GM18505 (cell line): ENCODE results near the gene GATAD2B.

Source experiments
- ATAC-seq: cut with Tn5 transposase; IDR thresholded peaks from one replicate; pipeline ENCODE4 v1.9.1; 2021; ENCODE audit not compliant: unreplicated experiment
- POLR2A ChIP-seq: IDR thresholded peaks from 4 replicates; pipeline ENCODE4 v1.6.1; 2011; ENCODE audit warnings: borderline replicate concordance; ENCODE audit not compliant: insufficient read depth, insufficient read length; ENCODE audit errors: extremely low read depth

GATAD2B gene

DNA sequence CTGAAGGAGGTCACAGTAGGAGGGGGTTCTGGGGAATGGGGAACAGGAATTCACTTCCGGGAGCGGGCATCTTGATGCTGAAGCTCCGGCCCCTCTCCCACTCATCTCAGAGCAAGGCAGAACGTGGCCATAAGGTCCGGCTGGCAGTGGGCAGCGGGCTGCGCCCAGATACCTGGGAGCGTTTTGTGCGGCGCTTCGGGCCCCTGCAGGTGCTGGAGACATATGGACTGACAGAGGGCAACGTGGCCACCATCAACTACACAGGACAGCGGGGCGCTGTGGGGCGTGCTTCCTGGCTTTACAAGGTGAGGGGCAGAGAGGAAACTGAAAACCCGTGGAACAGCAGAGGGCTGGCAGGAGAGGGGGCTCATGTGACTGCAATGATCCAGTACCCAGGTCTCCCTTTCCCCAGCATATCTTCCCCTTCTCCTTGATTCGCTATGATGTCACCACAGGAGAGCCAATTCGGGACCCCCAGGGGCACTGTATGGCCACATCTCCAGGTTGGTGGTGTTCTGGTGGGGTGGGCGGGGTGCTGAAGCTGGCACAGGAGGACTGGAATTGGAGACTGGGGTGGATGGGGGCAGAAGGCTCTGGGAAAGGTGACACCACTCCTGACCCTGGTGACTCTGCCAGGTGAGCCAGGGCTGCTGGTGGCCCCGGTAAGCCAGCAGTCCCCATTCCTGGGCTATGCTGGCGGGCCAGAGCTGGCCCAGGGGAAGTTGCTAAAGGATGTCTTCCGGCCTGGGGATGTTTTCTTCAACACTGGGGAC is 144.5 kb downstream of the GATAD2B start:
- no peak for ATAC-seq
- no peak for TF ChIP-seq POLR2A

DNA sequence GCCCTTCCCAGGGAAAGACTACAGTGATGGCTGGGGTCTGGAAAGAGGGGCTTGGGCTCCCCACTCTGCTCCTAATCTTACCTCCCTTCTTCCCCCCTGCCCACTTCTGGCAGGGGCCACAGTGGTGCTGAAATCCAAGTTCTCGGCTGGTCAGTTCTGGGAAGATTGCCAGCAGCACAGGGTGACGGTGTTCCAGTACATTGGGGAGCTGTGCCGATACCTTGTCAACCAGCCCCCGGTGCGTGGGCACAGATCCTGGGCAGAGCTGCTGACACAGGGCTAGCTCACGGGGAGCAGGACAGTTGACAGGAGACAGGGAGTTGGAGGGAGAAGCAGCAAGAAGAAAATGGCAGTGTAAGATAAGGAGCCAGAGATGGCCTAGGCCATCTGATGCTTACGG is 145.1 kb downstream of the GATAD2B start:
- no peak for TF ChIP-seq POLR2A
- ATAC-seq: no peak

DNA sequence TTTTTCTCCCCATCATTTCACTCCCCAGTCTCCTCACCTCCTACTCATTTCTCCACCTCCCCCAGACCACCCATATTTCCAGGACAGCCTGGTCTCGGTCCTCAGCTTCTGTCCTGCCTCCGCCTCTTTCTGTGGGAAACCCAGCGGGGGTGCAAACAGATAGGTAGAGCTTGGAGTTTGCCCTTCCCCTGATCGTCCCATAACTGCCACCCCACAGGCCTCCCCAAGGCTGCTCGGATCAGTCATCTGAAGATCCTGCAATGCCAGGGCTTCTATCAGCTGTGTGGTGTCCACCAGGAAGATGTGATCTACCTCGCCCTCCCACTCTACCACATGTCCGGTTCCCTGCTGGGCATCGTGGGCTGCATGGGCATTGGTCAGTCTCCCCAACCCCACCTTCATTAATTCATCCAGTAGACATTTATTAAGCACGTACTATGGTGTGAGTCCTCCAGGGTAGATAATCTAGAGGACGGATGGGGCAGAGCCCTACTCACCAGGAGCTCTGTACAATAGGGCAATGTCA is 145.9 kb downstream of the GATAD2B start:
- no peak for ATAC-seq
- no peak for TF ChIP-seq POLR2A

DNA sequence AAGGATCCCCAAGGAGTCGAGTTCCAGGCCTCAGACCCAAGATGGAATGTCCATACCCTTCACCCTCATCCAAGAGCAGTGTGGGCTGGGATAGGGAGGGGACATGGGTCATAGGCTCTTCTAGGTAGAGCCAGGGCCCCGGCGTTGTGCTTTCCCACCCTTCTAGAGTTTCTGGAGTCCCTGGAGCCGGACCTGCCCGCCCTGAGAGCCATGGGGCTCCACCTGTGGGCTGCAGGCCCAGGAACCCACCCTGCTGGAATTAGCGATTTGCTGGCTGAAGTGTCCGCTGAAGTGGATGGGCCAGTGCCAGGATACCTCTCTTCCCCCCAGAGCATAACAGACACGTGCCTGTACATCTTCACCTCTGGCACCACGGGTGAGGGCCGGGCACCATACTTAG is 146.4 kb downstream of the GATAD2B start:
- no peak for TF ChIP-seq POLR2A
- ATAC-seq: no peak

DNA sequence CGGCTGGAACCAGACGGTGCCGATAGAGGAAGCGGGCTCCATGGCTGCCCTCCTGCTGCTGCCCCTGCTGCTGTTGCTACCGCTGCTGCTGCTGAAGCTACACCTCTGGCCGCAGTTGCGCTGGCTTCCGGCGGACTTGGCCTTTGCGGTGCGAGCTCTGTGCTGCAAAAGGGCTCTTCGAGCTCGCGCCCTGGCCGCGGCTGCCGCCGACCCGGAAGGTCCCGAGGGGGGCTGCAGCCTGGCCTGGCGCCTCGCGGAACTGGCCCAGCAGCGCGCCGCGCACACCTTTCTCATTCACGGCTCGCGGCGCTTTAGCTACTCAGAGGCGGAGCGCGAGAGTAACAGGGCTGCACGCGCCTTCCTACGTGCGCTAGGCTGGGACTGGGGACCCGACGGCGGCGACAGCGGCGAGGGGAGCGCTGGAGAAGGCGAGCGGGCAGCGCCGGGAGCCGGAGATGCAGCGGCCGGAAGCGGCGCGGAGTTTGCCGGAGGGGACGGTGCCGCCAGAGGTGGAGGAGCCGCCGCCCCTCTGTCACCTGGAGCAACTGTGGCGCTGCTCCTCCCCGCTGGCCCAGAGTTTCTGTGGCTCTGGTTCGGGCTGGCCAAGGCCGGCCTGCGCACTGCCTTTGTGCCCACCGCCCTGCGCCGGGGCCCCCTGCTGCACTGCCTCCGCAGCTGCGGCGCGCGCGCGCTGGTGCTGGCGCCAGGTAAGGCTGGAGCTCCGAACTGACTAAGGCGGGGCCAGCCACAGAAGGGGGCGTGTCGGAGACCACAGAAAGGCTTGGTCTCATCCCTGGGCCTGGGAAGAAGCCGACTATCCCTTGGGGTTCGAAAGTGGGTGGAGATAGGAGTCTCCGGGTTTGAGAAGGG is 147.1 kb downstream of the GATAD2B start:
- peak; percentile 41 for ATAC-seq
- peak; percentile 67 for TF ChIP-seq POLR2A

DNA sequence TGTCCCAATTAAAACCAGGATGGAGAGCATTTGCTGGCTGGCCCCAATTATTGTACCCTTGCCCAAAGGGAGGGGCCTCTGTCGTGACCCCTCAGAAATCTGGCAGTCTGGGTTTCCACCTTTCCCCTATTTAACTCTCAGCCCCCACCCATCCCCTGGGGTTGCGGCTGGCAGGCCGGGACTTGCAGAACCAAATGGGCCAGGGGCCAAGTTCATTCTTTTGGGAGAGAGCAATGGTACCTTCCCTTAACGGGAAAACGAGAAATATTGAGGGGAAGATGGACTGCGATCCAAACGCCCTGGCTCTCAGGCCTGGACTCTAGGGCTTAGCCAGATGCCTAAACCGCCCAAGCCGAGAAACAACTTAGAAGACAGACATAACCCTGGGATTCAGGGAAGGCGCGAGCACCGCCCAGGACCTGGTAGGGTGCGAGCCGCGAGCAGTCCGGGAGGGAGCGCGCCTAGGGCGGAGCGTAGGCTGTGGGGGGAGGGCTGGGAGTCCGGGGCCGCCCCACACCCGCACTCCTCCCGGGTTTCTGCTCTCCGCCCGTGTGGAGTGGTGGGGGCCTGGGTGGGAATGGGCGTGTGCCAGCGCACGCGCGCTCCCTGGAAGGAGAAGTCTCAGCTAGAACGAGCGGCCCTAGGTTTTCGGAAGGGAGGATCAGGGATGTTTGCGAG is 147.9 kb downstream of the GATAD2B start, which contains the start of gene SLC27A3:
TSS of gene SLC27A3 (plus strand) at position 628 of the 678 bp plus-strand sequence. CDS start 91 bp downstream, outside the sequence.
- no peak for TF ChIP-seq POLR2A
- peak; percentile 25 for ATAC-seq

DNA sequence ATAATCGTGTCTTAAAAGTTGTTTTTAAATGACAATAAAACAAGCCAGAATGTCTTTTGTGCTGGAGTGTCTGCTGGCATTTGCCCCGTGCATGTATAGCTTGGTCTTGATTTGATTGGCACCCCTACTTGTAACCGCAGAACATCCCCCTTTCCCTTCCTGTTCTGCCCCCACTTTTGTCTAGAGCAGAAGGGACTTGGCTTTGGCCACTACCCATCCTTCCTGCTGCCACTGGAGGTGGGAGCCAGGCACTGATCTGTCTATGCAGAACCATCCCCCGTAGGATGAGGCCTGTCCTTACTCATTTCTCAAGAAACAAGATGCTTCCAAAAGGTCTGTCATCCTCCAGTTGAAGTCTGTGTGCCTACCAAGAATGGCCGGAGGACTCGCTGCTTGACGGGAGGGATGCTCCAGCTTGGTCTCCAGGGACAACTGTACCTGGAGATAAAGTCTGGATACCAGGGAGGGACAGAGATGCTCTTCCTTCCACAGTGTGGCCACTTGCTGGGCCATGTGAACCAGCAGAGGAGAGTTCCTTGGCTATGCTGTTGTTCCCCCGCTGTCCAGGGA is 148.7 kb downstream of the GATAD2B start:
- ATAC-seq: no peak

DNA sequence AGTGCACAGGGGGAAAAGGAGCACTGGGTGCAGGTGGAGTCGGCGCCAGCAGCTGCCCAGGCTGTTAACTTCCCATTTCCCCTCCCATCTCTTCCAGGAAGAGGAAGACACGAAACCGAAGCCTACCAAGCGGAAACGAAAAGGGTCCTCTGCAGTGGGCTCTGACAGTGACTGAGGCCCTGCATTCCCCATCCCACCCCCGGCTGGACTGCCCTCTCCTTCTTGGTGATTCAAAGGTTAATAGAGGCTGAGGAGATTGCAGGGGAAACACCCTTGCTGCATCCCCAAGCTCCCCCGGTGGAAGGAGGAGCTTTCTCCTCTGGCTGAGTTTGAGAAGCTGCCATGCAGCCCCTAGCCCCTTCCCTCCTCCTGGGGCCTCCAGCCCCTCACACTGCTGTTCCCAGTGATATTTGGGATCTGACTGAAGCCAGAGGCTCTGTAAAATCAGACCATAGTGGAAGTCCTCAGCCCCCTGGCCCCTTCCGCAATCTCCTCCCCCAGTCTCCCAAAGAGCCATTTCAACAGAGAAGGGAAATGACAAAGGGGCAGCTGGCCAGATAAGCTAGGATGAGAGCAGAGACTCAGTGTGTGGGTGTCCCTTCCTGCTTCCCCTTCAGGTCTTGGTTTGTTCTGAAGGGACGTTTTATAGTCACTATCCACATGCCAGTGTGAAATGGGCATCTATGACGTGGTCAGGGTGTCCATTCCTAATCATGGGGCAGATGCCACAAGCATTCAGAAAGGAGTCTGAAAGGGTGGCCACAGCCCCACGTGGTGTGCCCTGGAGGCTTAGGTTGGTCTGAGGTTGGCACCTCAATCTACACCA is 149.5 kb downstream of the GATAD2B start:
- no peak for TF ChIP-seq POLR2A
- no peak for ATAC-seq

More for the DNA sequence above, 148.7 kb downstream of the GATAD2B start:
- TF ChIP-seq POLR2A: no peak

DNA sequence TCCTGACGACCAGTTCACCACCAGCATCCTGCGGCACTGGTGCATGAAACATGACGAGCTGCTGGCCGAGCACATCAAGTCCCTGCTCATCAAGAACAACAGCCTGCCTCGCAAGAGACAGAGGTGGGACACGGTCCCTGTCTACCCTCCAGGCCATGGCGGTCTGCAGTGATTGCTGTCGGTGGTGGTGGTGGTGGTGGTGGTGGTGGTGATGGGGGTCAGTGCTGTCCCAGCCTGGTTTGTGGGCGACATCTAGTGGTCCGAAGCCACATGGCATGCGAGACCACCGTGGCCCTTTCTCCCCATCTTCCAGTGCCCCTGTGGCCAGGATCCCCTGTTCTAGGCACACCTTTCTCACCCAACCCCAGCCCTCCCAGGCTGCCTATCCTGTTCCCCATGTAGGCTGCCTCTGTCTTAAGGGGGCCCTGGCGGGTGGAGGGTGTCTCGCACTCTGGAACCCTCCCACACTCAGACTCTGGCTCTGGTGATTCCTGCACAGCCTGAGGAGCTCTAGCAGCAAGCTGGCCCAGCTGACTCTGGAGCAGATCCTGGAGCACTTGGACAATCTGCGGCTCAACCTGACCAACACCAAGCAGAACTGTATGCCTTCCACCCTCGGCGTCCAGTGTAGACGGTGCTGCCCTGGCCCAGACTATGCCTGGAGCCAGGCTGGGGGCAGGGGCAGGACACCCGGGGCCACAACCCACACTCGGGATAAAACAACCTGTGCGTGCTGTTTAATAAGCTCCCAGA is 150.8 kb downstream of the GATAD2B start:
- no peak for ATAC-seq
- no peak for TF ChIP-seq POLR2A

DNA sequence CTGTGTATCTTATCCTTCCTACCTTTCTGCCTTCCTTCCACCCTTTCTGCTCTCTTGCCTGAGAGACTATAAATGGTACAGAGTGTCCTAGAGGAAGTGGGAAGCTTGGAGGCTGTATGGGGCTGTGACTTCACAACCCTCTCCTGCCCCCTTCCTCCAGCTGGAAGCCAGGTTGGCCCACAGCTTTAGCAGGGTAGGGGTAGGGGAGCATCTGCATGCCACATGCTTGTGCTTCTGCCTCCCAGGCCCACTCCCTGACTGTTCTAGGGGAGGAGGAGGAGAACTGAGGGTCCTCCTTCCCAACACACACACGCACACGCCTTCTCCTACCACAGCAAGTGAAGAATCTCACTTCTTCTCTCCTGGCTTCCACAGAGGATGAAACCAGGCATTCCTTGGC is 151.5 kb downstream of the GATAD2B start:
- no peak for TF ChIP-seq POLR2A

DNA sequence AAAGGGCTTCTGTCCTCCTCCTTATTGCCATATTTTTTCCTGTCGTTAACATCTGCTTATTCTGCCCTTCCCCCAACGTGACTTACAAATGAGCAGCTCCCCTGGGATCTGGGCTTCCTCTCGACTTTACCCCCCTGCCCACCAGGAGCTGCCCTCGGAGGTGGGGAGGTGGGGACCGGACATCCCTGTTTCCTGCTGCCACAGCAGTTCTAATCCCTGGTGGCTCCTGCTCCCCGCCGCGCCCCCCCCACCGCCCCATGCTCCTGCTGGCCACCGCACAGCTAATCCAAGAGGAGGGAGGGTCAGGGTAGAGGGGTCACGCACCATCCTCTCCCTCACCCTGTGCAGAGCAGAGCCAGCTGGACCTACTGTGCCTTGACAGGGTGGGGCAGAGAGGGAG is 152.0 kb downstream of the GATAD2B start:
- no peak for ATAC-seq
- TF ChIP-seq POLR2A: no peak

More for the DNA sequence above, 151.5 kb downstream of the GATAD2B start:
- no peak for ATAC-seq
